Fibroblast of gingiva (primary cell): Measurements from ENCODE around the gene CR1L.
"Not testable (repeated sequence)": the region's sequence is repeated elsewhere in the genome, so short reads cannot be mapped to it uniquely, and the experiment has no call there.

Source experiments
- DNase-seq: peaks from one replicate; pipeline ENCODE4 v3.0.0-alpha.2; 2011; ENCODE audit warnings: low read depth

Gene CR1L

GRCh38 chr1:207745839-207746767, 101.2 kb downstream of the CR1L start:
- peak; percentile 44 for DNase-seq

- no peak for DNase-seq
Observed at GRCh38 chr1:207747627-207748492, 102.9 kb downstream of the CR1L start.

GRCh38 chr1:207748737-207749528, 104.0 kb downstream of the CR1L start:
- DNase-seq, result no peak

- peak; percentile 11 for DNase-seq
Observed at GRCh38 chr1:207750631-207751305, 105.8 kb downstream of the CR1L start.

GRCh38 chr1:207751463-207751789, 106.5 kb downstream of the CR1L start:
- DNase-seq, result not testable (repeated sequence)

- peak; percentile 91 for DNase-seq
Observed at GRCh38 chr1:207751790-207752455, 107.0 kb downstream of the CR1L start, which contains the start of gene CD46. CD46 (plus strand) TSS chr1:207752054; CDS start chr1:207752213, 159 bp downstream.

GRCh38 chr1:207752456-207752998, 107.6 kb downstream of the CR1L start:
- peak; percentile 7 for DNase-seq

GRCh38 chr1:207753611-207754010, 108.7 kb downstream of the CR1L start:
- DNase-seq, result no peak

- DNase-seq, result no peak
Observed at GRCh38 chr1:207754011-207754410, 109.1 kb downstream of the CR1L start.

- DNase-seq, result peak; percentile 34
Observed at GRCh38 chr1:207754974-207755700, 110.2 kb downstream of the CR1L start.

GRCh38 chr1:207755846-207756693, 111.1 kb downstream of the CR1L start:
- no peak for DNase-seq

- no peak for DNase-seq
Observed at GRCh38 chr1:207762622-207763021, 117.7 kb downstream of the CR1L start.

- no peak for DNase-seq
Observed at GRCh38 chr1:207763091-207763490, 118.2 kb downstream of the CR1L start.

GRCh38 chr1:207763972-207764371, 119.0 kb downstream of the CR1L start:
- DNase-seq, result no peak

- no peak for DNase-seq
Observed at GRCh38 chr1:207766569-207766968, 121.6 kb downstream of the CR1L start.

GRCh38 chr1:207770514-207770913, 125.6 kb downstream of the CR1L start:
- DNase-seq, result not testable (repeated sequence)
